Activated CD8-positive, alpha-beta memory T cell treated with anti-CD3 and anti-CD28 coated beads for 1 hour (primary cell): ENCODE results near the gene CCDC73.
"Not testable (repeated sequence)": the region's sequence is repeated elsewhere in the genome, so short reads cannot be mapped to it uniquely, and the experiment has no call there.

Experiments
- DNase-seq, 2 donors: peaks; one replicate each; pipeline ENCODE4 v3.0.0-alpha.2; 2020; ENCODE audit warnings: low read depth in 1 of 2; ENCODE audit errors: extremely low read depth in 1 of 2

Gene CCDC73

GRCh38 chr11:32794439-32794838 lies at the start of gene CCDC73:
TSS of gene CCDC73 (minus strand) at chr11:32794662. CDS start at chr11:32760243, 34,419 bp downstream.
- DNase-seq = no peak

DNA sequence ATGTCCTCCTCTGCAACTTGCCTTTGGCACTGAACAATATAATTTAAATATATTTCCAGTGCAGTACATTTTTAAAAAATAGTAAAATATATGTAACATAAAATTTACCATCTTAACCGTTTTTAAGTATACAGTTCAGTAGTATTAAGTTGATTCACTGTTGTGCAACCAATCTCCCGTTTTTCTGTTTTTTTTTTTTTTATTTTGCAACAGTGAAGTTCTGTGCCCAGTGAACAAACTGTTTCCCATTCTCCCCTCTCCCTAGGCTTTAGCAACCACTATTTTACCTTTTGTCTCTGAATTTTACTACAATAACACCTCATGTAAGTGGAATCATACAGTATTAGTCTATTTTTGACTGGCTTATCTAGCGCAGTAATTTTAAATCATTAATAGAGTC lies 49.1 kb upstream of the CCDC73 start:
- DNase-seq = no peak

GRCh38 chr11:32840587-32840986 lies 46.1 kb upstream of the CCDC73 start:
- DNase-seq = no peak

DNA sequence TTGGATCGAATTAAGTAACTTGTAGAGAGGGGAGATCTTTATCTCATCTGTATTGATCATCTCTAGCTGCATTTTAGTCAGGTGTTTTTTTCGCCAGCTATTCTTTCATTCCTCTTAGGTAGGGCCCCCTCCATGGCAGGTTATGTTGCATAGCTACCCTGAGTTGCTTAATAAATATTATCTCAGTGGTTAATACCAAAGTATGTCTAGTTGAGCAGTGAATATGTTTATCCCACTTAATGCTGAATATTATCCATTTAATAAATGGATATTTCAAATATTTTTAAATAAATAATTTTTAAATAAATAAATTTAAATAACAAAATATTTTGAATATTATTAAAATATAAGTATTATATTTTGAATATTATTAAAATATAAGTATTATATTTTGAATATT lies 44.8 kb upstream of the CCDC73 start:
- DNase-seq = no peak

GRCh38 chr11:32838505-32839274 lies 44.2 kb upstream of the CCDC73 start:
- DNase-seq = no peak

GRCh38 chr11:32836946-32837345 lies 42.5 kb upstream of the CCDC73 start:
- no peak for DNase-seq

DNA sequence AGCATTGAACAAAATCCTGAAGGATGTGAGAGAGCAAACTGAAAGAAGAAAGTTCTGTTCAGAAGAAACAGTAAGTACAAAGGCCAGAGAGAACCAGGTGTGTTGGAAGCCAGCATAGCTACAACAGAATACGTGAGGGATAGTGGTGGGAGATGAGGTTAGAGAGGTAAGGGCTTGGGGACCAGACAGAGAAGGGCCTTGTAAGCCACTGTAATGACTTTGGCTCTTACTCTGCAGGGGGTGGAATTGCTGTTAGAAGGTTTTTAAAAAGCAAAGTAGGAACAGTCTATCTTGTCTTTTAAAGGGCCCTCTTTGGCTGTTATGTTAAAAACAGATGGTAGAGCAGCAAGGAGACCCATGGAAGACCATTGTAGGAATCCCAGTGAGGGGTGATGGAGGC lies 39.5 kb upstream of the CCDC73 start:
- no peak for DNase-seq

DNA sequence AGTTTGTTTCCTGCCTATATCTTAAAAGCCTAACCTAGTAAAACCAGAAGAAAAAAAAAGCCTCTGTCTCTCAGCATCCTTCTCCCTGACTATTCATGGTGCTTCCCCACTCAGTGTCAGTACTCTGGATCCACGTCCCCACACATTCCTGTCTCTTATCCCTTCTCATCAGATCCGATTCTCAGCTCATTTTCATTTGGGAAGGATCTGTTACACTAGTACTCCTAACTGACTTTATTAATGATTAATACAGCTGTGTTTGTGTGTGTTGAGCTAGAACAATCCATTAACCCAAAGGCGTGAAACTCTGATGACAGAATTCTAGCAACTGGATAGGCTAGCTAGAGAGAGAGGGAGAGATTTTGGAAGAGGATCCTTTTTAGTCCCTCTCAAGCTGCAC lies 36.8 kb upstream of the CCDC73 start:
- DNase-seq = no peak

- no peak for DNase-seq
Measured at GRCh38 chr11:32830796-32831195, 36.3 kb upstream of the CCDC73 start.

- no peak for DNase-seq
Measured at GRCh38 chr11:32830413-32830738, 35.9 kb upstream of the CCDC73 start.

- no peak for DNase-seq
Measured at GRCh38 chr11:32829680-32830412, 35.4 kb upstream of the CCDC73 start, which contains the start of gene PRRG4. TSS of gene PRRG4 (plus strand) at chr11:32829927. CDS start at chr11:32830530, 603 bp downstream.

DNA sequence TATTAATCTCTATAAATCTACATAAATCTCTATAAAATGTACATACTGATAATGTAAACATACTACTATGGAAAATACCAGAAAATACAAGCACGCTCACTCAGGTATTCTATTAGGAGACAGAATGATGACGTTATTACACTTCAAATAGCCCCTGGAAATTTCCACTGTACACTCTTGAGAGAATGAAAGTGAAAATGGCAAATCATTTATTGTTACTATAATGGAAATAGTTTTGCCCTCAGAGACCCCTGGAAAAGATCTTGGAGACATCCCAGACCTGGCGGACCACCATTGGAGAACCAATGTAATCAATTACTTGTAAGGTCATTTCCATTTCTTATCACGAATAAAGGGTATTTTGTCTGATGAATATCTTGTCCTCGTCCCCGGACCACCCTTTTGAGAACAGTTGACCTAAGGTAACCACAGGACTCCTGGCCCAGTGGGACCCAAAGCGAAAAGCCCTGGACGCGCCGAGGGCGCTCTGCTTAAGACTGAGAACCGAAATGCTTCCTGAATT lies 34.8 kb upstream of the CCDC73 start:
- DNase-seq = no peak

DNA sequence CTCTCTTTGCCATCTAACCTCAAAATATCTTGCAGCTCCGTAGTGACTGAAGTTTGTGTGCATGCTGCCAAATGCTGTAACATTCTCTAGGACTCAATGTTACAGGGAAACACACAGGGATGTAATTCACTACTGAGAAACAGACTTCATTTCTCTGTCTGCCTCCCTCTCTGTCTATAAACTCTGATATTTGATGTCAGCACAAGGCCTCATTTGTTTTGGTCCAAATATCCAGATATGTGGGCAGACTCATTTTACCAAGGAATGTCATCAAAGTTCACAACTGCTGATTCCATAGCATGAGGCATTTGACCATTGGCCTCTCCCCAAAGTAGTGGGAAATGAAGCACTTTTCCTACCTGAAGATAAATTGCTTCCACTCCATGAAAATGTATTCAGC lies 32.8 kb upstream of the CCDC73 start:
- DNase-seq = no peak

- DNase-seq = no peak
Measured at GRCh38 chr11:32826113-32826512, 31.7 kb upstream of the CCDC73 start.

DNA sequence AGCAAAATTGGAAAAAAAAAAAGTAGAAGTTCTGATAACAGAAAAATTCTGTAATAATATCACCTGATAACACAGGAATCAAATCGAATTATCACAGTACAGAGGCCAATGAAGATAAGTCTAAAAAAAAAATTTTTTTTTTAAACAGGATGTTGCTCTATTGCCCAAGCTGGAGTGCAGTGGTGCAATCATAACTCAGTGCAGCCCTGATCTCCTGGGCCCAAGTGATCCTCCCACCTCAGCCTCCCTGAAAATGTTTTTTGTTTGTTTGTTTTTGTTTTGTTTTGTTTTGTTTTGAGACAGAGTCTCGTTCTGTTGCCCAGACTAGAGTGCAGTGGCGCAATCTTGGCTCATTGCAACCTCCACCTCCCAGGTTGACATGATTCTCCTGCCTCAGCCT lies 29.2 kb upstream of the CCDC73 start:
- not testable (repeated sequence) for DNase-seq

DNA sequence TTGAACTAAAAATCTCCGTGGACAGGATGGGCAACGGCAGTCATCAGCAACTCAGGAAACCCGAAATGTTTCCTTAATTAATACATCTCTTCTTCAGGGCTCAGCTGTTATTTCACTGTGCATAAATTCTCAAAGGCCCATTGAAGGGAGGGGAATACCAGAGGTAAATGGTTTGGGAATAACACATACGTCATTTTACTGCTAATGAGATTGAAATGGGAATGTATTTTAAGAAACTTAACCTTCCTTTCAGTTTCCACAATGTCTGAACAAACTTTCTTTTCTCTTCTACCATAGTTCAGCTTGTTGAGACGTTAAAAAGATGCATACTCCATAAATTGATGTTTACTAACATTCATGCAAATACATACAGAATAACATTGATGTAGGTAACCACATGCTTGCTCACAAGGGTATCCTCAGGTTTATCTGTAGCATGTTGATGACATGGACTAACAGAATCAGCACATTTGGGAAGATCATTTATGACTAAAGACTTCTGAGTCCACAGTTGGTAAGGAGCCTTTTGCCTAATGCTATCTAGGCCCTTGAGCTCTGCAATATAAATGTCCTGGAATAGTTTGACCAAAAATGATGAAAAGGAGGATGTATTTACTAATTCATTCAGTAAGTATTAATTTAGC lies 27.6 kb upstream of the CCDC73 start:
- no peak for DNase-seq

- DNase-seq = no peak
Measured at GRCh38 chr11:32821517-32821916, 27.1 kb upstream of the CCDC73 start.

DNA sequence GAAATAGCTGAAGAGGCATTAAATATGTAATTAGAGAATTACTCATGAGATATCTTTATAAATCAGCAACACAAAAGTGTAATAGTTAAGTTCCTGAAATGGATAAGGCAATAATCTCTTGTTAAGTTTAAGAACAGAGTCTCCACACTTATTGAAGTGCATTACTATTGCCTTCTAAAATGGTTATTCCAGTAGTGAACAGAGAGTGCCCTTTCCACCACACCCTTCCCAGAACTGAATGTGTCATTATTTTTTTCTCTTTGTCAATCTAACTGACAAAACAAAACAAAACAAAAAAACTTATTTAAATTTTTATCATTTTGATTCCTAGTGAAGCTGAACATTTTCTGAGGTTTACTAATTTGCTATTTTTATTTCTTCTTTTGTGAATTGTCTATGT lies 26.0 kb upstream of the CCDC73 start:
- no peak for DNase-seq

- DNase-seq = no peak
Measured at GRCh38 chr11:32819187-32819586, 24.7 kb upstream of the CCDC73 start.

DNA sequence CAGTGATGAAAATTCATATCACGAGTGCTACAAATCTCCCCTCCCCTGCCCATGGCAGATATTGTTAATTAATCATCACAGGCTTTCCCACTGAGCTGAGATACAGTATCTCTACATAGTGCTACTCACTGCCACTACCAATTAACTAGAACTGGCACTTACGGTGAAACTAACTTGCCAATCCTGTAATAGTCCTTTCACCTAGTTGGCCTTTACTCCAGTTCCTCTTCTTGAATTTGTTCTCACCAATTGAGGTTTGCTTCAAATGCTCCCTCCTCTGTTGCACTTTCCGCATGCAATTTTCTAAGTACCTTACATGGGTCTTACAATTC lies 23.4 kb upstream of the CCDC73 start:
- no peak for DNase-seq

GRCh38 chr11:32817181-32817851 lies 22.9 kb upstream of the CCDC73 start:
- no peak for DNase-seq
